Stimulated activated CD4-positive, alpha-beta T cell treated with anti-CD3 and anti-CD28 coated beads, Interleukin-1b, Interleukin-23, amount 100 ng/mL, for 24 hours (primary cell): Measurements from ENCODE around the gene PRRT1.

Source experiments
- DNase-seq, 4 experiments: peaks; one replicate each; pipeline ENCODE4 v3.0.0-alpha.2; 2020; ENCODE audit warnings: low read depth in 4 of 4, low spot score in 1 of 4

The PRRT1 gene

GRCh38 chr6:32127717-32128592 is 23.8 kb downstream of the PRRT1 start, which contains the start of gene ATF6B:
TSS of gene ATF6B (minus strand) at chr6:32128246. CDS start at chr6:32128207, 39 bp downstream.
- peak; percentile 81 to 96 (median 94) for DNase-seq

DNA sequence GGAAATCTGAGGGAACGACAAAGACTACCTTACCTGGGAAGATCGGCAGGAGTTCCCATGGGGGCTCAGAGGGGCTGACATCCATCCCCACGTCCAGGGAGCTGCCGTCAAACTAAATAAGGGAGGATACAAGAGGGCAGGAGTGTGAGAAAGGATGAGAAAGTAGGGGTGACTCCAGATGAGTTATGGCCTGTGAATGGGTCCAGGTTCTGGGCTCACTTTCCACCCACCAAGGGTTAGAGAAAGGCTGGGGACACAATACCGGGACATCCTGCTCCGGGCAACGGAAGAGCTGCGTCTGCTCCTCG is 24.4 kb downstream of the PRRT1 start:
- no peak for DNase-seq

GRCh38 chr6:32126880-32127279 is 24.9 kb downstream of the PRRT1 start:
- DNase-seq: no peak

DNA sequence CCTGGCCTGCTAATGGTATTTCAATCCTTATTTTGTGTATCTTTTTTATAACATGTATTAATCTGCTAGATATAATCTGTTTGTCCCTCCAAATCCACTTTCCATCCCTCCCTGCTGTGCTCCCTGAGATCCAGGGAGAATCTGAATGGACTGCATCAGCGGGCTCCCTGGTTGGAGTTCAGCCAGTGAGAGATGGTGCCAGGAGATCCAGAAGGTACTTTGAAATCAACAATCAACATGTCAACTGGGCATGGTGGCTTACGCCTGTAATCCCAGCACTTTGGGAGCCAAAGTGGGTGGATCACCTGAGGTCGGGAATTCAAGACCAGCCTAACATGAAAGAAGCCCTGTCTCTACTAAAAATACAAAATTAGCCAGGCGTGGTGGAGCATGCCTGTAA is 28.1 kb downstream of the PRRT1 start:
- no peak for DNase-seq

GRCh38 chr6:32120573-32121059 is 31.1 kb downstream of the PRRT1 start:
- DNase-seq: no peak

- DNase-seq: peak in 2 of 4 experiments; percentile 50 to 59
Measured at GRCh38 chr6:32118782-32119628, 32.7 kb downstream of the PRRT1 start.

DNA sequence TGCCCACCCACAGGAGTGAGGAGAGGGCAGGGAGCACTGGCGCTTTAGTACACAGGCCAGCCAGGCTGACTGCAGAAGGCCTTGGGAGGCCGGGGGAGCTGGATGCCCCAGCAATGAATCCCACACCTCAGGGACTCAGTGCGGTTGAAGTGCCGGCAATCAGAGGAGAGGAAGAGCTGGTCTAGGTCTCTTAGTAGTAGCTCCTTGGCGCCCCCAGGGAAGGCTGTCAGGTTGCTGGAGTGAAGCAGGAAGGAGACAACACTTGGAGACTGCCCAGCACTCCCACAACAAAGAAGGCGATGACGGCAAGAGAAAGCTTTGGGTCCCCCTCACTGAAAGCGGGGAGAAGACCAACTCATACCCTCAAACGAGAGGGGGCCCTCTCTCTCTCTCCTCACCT is 34.3 kb downstream of the PRRT1 start:
- DNase-seq: no peak

DNA sequence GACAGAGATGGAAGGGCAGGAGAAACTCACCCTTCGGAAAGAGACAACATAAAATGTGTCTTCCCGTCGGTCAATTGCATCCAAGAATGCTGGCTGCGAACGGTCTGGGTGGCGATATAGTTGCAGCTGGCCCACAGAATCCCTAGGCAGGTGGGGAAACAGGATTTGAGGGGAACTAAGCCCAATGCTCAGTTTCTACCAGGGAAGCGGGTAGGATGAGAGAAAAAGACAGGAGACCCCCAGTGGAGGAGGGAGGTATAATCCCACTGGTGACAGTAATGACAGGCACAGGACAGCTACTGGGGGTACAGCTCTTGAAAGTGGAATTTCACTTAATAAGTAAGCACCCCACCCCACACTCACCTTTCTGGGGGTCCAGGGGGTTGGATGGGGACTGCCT is 35.1 kb downstream of the PRRT1 start:
- no peak for DNase-seq

GRCh38 chr6:32115623-32116022 is 36.1 kb downstream of the PRRT1 start:
- DNase-seq: no peak

DNA sequence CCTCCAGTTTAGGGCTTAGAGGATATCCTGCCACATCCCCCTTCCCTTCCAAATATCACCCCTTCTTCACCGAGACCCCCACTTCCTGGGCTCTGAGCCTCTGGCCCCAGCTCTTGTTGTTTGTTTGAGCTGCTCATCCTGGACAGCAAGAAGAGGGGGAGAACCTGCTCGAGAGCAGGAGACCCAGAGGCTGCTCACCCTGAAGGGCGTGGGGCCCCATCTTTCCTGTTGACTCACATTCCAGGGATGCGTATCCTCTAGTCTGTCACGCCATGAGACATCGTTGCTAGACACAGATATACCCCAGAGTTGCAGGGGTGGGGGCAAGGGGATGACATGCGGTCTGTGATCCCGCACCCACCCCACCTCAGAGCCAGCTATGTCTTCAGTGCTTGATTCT is 36.9 kb downstream of the PRRT1 start:
- DNase-seq: no peak

GRCh38 chr6:32113386-32114352 is 38.1 kb downstream of the PRRT1 start:
- no peak for DNase-seq

DNA sequence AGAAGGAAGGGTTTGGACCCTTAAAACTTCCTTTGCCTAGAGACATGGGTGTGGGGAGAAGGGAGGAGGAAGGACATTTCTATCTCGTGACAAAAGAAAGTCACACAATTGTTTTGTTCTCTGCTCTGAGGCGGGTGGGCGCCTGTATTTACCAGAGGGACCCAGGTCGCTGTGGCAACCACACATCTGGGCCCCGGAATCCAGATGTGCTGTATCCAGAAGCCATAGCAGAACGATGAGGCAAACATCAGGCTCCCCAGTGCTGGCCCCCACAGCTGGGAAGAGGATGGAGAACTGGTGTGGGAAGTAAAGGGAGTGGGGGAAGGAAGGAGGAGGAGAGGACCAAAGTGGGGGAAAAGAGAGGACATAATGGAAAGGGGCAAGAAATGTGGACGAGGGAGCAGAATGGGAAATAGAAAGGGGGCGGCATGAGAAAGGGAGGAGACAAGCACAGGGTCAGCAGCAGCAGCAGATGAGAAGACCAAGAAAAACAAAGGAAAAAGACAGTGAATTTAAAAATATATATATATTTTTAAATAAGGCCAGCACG is 39.2 kb downstream of the PRRT1 start:
- no peak for DNase-seq

DNA sequence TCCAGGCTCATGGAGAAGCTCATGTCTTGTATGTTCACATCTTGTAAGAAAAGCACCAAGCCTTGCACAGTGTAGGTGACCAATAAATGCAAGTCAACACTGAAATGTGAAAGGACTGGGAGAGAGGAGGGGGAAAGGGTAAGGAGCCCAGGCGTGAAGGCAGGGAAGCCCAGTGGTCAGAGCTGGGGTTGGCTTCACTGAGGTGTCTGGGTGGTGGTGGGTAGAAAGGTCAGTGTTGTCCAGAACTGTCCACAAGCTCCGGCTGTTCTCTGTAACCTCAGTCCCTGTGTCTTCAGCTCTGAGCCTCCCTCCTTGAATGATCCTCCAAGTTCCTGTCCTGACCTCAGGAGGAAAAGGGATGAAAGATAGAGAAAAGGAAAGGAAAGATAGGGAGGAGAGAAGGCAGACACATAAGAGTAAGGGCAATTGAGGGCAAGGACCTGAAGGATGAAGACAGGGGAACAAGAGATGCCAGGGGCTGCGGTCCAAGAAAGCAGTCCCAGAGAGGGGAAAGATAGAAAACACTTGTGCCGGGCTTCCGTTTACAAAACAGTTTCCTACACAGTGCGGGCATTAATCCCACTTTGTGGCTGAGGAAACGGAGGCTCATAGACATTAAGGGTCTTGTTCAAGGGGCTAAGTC is 40.2 kb downstream of the PRRT1 start:
- DNase-seq: no peak

DNA sequence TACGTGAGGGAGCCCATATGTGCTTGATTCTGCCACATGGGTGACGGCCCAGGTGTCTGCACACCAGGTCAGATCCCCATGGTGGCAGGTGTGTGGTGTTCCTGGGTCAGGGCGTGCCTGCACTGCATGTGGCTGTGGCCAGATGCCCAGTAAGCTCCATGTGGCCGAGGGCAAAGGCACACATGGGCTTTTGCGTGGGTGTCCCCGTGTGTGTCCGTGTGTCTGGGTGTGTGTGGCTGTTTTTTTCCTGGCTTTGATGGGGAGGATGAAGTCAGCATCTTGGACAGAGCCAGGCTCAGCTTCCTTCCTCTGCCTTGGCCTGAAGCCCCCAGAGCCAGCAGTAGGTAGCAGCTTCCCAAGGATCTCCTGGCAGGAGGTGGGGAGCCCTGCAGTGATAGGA is 41.1 kb downstream of the PRRT1 start:
- DNase-seq: no peak

GRCh38 chr6:32109765-32110160 is 42.0 kb downstream of the PRRT1 start:
- no peak for DNase-seq

DNA sequence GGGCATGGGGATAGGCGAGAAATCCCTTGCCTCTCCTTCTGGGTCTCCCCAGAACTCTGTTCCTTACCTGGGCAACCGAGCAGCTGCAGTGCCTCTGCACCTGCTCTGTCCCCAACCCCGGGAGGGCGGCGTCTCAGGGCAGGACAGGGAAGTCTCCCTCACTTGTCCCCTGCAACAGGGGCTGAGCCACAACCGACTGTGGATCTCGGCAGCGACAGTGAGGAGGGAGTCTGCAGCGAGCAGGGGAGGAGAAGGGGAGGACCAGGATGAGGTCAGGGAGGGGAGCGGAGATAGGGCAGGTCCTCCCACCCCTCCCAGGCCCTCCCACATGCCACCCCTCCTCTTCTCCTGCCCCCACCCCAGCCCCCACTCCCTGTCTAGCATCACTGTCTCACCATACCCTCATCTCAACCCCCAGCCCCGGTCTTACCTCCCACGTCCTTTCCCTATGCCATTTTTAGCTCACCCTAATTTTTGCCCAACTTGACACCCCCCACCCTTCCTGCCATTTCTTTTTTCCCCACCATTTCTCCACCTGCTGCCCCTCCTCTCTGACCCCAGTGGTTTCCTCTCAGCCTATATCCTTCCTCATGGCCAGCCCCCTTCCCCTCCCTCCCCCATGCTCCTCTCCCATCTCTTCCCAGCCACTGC is 42.5 kb downstream of the PRRT1 start, which contains the start of gene TNXB:
TSS of gene TNXB (minus strand) at position 225 of the 651 bp plus-strand sequence. CDS start 11,140 bp downstream, outside the sequence.
- no peak for DNase-seq

- DNase-seq: no peak
Measured at GRCh38 chr6:32108727-32109113, 43.0 kb downstream of the PRRT1 start.

- DNase-seq: no peak
Measured at GRCh38 chr6:32108094-32108627, 43.6 kb downstream of the PRRT1 start.

GRCh38 chr6:32107406-32107805 is 44.3 kb downstream of the PRRT1 start:
- no peak for DNase-seq
